Stomach (tissue), 4 donors: ENCODE data around the gene PRKRA.

ENCODE experiments used
- EP300 ChIP-seq: sonication (generic); formaldehyde crosslinking; IDR thresholded peaks from one replicate; pipeline ENCODE4 v1.6.1; 2017; ENCODE audit warnings: antibody characterized with exemption
- POLR2A ChIP-seq, 4 donors: fragments of 450-650 bp; IDR thresholded peaks; one replicate each; pipeline ENCODE4 v1.6.1; 2016; ENCODE audit warnings: antibody characterized with exemption in 4 of 4, control low read depth in 2 of 4, mild to moderate bottlenecking in 1 of 4, moderate library complexity in 1 of 4
- POLR2AphosphoS5 ChIP-seq, 3 donors: sonication (generic); formaldehyde crosslinking; IDR thresholded peaks; one replicate each; pipeline ENCODE4 v1.6.1; 2016; ENCODE audit warnings: antibody characterized with exemption in 3 of 3
- TF ChIP-seq, protein P1 (sequence below), 7 experiments: fragments of 450-650 bp in 4 of 7; fragments of 200-600 bp in 3 of 7; sonication (generic) in 3 of 7; IDR thresholded peaks; one replicate each; pipeline ENCODE4 v1.5.1; 2016 to 2019; ENCODE audit warnings: antibody characterized with exemption in 7 of 7, control low read depth in 2 of 7, mild to moderate bottlenecking in 1 of 7

GRCh38 chr2:178448968-178449661 lies 1.9 kb downstream of the PRKRA start:
- TF ChIP-seq, protein P1, sequence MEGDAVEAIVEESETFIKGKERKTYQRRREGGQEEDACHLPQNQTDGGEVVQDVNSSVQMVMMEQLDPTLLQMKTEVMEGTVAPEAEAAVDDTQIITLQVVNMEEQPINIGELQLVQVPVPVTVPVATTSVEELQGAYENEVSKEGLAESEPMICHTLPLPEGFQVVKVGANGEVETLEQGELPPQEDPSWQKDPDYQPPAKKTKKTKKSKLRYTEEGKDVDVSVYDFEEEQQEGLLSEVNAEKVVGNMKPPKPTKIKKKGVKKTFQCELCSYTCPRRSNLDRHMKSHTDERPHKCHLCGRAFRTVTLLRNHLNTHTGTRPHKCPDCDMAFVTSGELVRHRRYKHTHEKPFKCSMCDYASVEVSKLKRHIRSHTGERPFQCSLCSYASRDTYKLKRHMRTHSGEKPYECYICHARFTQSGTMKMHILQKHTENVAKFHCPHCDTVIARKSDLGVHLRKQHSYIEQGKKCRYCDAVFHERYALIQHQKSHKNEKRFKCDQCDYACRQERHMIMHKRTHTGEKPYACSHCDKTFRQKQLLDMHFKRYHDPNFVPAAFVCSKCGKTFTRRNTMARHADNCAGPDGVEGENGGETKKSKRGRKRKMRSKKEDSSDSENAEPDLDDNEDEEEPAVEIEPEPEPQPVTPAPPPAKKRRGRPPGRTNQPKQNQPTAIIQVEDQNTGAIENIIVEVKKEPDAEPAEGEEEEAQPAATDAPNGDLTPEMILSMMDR (IDR thresholded peaks at IDR 0.05) = no peak
- TF ChIP-seq EP300 = no peak
- TF ChIP-seq POLR2A (IDR thresholded peaks at IDR 0.05) = no peak
- TF ChIP-seq POLR2AphosphoS5 (IDR thresholded peaks at IDR 0.05) = no peak
